HuH-7 (cell line): Measurements from ENCODE around the gene COL20A1.
"Not testable (repeated sequence)": the region's sequence is repeated elsewhere in the genome, so short reads cannot be mapped to it uniquely, and the experiment has no call there.

Experiments
- DNase-seq: peaks from one replicate; pipeline ENCODE4 v3.0.0; 2011; ENCODE audit warnings: low spot score

The COL20A1 gene

DNA sequence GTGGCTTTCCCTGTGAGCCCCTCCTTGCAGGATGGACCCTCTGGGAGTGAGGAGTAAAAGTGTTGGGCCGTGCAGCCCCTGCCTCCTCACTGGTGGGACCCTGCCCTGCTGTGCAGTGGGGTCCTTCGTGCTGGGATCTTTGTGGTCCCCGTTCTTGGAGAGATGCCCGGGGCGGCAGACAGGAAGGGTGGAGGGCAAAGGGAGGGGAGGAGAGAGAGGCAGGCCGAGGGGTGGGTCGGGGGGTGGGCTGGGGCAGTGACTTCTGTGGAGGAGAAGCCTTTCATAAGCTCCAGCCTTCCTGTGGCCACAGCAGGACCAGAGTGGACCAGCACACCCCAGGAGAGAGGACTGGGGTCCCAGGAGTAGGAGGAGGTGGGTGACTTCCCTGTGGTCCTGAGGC is at the start of gene COL20A1:
Gene COL20A1 (plus strand): TSS at position 283 of the 400 bp plus-strand sequence. CDS start 1,922 bp downstream, outside the sequence.
- DNase-seq = no peak

DNA sequence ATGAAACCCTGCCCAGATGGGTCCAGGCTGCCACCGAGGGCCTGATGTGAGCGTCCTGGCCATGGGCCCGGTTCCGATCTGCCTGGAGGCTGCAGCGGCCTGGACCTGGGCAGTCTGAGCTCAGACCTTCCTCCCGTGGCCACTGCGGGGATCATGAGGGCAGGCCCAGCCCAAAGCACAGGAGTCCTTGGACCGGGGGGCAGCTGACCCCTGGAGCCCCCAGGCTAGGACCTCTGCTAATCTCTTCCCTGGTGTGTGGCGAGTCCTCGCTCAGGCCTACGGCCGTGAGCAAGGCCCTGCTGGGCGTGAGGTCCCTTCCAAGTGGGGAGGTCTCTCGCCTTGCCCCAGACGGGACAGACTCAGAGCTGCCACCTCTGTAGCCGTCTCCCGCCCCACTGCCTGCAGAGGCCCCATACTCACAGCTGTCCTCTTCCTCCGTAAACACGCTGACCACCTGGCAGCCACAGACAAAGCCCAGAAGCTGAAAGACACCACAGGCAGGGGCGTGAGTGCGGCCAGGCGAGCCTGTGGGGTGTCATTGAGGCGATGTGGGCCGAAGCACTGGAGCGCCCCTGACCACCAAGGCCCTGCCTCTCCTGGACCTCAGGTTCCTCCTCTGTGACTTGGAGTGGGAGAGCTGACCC is 49.3 kb upstream of the COL20A1 start:
- DNase-seq = no peak

DNA sequence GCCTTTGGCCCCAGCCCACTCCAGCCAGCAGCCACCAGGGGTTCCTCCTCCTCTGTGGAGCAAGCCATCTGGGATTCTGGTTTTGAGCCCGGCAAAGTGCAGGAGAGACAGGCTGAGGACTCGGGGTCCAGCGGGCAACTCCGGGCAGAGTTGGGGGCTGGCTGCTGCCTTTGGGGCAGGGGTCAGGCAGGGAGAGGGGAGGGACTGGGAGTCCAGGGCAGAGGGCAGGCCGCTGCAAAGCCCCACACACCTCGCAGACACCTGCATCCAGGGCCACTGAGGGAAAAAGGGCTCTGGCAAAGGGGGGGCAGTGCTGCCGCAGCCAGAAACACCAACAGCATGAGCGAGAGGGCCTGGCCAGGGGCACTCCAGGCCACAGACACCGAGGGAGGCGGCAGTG is 48.5 kb upstream of the COL20A1 start:
- no peak for DNase-seq

DNA sequence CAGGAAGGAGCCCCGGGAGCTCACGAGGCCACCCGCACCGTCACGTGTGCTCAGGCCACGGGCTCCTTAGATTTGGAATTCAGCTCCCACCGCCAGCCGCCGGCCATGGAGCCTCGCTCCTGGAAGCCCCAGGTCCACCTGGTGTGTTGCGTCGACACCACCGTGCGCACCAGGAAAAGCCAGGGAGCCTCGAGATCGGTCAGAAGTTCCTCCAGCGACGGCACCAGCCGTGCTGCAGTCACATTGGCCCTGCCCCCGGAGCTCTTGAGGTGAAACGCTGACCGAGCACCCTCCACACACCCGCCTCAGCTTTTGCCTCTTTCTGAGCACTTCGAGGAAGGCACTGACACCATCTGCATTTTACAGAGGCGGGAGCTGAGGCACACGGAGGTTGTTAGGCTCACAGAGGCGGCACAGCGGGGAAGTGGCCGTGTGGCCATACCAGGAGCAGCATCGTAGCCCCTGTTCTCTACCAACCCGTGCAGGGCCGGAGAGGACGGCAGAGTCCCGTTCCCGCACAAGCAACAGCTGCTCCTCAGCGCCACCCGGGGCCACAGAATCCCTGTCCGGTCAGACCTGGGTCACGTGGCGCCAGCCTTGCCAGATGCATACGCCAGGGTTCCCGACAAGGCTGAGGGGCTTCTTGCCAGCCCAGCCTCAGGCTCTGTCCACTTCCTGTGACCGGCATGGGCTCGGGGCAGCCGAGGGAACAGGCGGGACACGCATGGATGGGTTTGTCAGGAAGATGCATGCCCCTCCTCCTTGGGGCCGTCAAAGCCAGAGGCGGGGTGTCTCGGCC is 46.3 kb upstream of the COL20A1 start:
- DNase-seq = no peak

DNA sequence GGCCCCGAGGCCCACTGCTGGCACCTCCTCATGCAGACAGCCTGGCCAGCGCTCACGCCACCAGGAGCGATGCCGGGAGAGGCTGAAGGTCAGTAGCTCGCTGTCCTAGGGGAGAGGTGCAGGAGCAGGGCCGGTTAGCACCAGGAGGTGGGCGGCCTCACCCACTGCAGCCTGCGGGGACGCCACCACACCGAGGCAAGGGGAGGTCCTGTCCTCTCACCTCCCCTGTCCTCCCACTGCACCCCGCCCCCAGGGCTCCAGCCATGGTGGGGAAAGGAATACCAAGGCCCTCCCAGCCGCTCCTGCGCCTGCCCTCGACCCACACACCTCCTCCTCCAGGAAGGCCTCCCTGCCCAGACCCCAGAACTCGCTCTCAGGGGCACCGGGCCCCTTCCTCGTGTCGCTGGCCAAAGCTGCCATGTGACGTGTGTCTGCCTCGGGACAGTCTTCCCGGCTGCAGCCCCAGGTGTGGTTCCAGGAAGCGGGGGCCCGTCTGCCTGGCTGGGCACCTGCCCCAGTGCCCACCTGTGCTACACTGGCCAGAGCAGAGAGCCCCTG is 45.2 kb upstream of the COL20A1 start:
- DNase-seq = no peak

DNA sequence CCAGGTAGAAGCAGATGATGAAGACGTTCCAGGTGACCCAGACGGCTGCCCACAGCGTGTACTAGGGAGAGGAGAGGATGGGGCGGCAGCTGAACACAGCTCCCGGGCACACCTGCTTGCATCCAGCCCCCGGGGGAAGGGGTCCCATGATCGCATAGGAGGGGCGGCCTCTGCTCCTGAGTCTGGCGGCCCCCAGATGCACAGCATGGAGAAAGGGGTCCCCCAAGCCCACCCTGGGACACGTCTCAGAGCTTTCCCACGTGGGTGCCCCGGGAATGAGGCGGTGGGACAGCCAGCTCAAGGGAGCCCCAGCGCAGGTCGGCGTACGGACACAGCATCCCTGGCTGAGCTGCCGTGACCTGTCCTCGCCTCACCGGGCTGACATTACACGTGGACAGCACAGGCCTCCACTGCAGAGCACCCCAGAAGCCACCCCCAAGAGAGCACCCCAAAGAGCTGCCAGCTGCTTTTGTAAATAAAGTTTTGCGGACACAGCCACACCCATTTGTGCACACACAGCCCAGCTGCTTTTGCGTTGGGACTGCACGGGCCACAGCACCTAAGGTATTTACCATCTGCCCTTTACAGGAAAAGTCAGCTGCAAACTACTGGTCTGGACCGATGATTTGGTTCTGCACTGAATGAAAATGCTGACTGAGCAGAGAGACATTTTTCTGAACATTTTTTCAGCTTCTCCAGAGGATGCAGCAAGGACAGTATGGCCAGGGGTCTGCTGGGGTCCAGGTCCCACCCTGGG is 44.0 kb upstream of the COL20A1 start:
- DNase-seq = no peak

DNA sequence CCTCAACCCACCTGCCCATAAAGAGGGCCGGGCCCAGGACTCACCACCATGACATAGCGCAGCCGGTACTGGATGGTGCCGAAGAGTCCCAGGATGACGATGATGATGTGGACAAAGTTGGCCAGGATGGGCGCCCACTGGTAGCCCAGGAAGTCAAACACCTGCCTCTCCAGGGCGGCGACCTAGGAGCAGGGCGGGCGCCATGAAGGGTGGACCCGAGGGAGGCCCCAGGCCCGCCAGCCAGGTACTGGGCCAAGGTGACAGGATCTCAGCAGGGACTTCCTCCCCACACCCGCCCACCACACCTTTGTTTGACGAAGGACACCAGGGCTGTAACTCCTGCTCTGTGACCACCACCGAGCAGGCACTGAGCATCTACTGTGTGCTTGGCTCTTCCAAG is 43.1 kb upstream of the COL20A1 start:
- DNase-seq = no peak

DNA sequence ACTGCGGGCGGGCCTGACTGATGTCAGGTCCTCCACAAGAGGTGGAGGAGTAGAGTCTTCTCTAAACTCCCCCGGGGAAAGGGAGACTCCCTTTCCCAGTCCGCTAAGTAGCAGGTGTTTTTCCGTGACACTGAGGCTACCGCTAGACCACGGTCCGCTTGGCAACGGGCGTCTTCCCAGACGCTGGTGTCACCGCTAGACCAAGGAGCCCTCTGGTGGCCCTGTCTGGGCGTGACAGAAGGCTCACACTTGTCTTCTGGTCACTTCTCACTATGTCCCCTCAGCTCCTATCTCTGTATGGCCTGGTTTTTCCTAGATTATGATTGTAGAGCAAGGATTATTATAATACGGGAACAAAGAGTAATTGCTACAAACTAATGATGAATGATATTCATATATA is 41.6 kb upstream of the COL20A1 start:
- not testable (repeated sequence) for DNase-seq

DNA sequence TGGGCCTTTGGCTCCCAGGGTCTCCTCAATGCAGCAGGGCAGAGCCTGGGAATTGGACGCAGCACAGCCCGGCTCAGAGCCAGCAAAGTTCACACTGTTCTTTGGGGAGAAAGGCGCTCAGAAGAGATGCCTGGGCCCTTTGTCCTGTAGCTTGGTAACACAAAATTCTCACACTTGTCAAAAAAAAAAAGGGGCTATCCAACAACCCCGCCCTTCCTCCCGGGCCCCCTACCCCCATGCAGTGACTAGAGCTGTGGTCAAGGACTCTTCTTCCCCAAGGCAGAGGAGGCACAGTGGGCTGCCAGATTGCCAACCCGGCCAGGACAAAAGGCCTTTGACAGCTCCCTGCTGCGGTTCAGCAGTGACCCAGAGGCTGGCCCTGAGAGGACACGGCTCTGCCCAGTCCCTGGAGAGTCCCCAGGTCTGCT is 40.7 kb upstream of the COL20A1 start:
- no peak for DNase-seq

DNA sequence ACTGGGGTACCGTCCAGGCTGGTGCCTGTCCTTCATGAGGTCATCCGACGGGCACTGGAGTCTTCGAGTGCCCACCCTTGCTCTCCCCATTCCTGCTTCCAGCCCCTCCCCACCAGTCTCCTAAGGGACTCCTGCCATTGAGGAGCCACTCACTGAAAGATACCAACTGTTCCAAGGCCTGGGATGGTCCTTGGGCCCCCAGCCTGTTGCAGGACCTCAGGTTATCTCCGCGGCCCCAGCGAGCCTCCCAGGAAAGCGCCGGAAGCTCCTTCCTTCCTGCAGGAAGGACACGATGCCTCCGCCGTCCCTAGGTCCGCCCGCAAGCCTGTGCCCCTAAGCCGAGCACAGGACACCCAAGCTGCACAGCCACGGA is 39.9 kb upstream of the COL20A1 start:
- no peak for DNase-seq

DNA sequence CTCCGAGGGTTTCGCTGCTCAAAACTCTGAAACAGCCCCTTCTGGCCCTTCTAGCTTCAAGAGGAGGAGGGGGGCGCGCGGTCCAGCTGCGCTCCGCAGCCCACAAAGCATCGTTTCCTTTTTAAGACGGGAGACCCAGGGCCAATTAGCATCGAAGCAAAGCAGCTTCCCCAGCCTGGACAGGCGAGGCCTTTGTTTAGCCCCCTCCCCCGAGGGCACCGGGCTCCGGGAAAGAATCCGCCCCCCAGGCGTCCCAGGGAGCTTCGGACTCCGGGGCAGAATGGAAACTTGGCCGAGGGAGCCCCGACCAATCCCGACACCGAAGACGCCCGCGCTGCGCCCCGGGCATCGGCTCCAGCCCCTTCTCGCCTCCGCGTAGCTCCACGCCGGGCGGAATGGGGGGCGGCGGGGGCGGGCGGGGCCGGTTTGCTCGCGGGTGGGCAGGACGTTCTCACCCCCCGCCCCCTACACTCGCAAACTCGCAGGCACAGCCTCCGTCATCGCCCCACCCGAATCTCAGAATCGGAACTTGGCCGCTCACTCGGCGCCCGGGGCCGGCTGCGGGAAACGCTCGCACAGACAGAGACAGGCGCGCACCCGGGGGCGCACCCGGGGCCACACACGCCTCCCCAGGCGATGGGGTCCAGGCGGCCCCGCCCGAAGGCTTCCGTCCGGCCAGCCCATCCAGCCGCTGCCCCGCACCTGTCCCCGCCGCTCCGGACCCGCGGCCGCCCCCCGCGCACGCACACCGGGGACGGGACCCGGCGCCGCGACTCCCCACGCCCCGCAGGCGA is 39.4 kb upstream of the COL20A1 start:
- DNase-seq = no peak

DNA sequence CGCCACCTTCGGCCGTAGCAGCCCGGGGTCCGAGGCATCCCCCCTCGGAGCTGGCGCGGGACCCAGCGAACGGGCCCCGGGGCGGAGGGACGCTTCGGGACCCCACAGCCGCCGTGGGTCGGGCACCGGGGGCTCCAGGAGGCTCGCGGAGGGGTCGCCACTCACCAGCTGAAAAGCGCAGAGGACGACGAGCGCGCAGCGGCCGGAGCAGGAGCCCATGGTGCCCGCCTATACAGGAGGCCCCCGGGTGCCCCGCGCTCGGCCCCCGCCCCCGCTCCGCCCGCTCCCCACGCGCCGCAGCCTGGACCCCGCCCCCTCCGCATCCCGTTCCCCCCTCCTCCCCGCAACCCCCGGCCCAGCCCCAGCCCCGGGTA is 38.8 kb upstream of the COL20A1 start, which contains the start of gene NKAIN4:
Gene NKAIN4 (minus strand): TSS at position 232 of the 374 bp plus-strand sequence. CDS start 13 bp downstream, at position 219.
- no peak for DNase-seq

DNA sequence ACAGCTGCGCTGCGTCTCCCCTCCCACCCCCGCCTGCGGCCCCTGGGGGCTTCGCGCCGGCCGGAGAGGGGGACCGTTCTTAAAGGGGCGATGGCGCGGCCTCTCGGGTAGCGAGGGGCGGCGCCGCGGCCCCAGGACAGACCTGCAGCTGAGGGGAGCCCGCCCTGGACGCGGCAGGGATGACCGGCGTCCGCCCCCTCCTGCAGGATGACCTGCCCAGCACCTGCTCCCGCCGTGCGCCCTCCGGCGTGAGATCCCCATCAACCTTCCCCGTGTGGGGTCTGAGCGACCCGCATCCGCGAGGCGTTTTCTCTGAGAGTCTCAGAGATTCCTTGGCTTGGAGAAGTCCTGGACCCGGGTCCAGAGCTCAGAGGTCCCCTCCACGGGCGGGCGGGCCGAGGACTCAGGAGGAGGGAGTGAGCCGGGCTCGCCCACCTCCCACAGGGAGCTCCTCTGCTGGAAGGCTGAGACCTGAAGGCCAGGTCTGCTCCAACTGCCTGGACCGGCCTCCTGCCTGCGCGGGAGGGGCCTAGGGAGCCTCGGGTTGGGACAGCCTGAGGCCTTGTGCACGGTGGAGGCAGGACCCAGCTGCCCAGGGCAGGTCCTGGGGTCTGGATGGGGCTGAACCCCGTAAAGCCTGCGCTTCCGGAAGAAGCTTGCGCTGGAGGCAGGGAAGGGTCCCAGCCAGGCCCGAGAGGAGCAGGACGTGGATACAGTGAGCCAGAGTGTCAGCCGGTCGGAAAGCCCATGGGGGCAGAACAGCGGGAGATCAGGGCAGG is 38.2 kb upstream of the COL20A1 start:
- DNase-seq = peak; percentile 76

DNA sequence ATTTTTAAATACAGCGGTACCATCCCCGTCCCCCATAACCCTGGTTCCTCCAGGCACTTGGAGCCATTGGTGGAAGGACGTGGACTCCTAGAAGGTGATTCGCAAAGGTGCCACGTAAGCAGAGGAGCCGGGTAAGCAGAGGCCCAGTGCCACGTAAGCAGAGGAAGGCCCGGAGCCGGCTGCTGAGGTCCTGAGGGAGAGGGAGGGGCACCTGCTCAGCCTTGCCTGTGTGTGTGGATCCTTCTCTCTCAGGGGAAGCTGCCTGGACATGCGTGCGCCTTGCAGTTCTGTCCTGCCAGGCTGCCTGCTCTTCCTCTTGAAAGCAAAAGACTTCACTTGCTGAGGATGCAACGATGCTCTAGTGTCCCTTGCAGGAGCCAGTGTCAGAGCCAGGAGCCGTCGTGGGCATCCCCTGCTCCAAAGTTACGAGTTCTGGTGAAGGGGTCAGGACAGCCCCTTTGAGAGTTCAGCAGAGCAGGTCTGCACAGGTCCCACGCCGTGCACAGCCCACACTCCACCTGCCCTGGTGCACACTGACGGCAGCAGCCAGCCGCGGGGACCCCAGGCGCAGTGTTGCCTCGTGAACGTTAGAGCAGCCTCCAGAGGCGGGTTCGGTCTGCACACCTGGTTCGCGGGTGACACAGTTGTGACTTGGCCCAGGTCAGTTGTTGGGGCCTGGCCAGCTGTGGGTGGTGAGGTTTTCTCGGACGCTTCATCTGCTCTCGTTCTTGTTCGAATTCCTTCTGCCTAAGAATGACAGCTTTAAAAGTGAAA is 36.9 kb upstream of the COL20A1 start:
- DNase-seq = no peak

DNA sequence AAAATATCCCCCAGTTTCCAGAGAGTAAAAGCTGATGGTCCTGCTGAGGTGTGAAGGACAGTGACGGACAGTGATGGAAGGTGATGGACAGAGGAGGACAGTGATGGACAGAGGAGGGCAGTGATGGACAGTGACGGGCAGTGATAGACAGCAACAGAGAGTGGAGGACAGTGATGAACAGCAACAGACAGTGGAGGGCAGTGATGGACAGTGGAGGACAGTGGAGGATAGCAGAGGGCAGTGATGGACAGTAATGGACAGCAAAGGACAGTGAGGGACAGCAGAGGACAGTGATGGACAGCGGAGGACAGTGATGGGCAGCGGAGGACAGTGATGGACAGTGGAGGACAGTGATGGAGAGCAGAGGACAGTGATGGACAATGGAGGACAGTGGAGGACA is 36.0 kb upstream of the COL20A1 start:
- no peak for DNase-seq

DNA sequence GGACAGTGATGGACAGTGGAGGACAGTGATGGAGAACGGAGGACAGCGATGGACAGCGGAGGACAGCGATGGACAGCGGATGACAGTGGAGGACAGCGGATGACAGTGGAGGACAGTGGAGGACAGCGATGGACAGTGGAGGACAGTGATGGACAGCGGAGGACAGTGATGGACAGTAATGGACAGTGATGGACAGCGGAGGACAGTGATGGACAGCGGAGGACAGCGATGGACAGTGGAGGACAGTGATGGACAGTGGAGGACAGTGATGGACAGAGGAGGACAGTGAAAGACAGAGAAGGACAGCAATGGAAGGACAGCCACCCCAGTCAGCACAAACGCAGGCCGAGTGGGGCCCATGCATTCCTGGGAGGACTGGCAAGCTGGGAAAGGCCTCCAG is 35.4 kb upstream of the COL20A1 start:
- DNase-seq = no peak

DNA sequence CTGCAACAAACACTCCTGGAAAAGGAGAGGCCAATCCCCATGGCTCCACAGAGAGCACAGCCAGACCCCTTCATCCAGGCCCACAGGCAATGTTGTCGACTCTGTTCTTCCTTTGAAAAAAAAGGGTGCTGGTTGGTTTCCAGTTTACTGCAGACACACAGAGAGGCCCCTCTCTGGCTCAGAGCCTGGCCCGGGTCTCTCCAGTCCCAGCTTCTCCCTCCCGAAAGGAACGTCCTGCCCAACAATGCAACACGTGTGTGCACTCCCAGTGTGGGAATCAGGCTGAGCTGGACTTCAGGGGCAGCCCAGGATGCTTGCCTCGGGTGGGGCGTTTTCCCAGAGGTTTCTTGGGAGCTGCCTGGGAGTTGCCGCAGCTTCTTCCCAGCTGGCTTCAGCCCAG is 34.2 kb upstream of the COL20A1 start:
- DNase-seq = no peak

DNA sequence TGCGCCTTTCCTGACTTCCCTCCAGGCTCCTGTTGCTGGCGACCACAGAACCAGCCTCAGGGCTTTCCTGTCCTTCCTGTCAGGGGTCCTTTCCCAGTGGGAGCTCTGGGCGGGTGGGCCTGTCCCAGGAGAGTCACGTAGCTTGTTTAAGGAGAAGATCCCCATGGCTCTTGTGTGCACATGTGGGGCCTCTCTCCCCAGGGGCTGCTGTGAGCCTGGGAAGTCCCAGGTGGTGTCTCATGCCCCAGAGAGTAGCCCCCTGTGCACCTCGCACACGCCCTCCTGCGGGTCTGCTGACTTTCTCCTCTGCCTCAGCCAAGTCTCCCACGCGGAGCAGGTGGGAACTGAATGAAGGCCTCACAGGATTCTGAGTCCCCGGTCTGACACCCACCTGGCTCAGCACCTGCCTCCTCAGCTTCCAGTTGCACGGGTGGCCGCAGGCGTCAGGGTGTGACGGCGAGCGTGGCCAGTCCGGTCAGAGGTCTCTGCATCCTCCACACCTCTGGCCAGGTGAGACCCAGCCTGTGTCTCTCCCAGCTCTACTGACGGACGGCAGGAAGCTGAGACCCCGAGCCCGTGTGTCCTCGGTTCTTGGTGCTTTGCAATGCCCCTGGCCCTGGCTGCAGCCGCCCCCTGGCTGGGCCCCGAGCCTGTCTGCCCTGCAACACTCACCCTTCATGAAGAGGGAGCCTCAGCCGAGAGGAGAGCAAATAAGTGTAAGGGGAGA is 33.1 kb upstream of the COL20A1 start:
- DNase-seq = no peak

DNA sequence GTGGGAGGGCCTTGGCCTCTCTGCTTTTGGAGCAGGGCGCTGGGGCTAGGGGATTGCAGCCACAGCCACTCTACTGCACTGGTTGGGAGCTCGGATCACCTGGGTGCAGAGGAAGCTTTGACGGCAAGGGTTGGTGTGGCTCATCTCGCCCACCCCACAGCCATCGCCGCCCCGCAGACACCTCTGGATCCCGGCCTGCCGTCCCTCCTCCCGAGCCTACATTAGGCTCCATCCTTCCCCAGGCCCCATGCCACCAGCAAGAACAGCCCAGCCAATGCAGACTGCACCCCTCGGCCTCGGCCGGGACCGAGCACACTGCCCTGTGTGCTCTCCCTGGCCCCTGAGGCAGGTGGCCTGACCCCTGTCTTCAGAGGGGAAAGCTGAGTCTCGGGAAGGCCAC is 32.5 kb upstream of the COL20A1 start:
- no peak for DNase-seq
